Vagina (tissue), 2 donors: ENCODE results near the gene PDGFC.

Source experiments
- POLR2A ChIP-seq, 2 donors: fragments of 450-650 bp; IDR thresholded peaks; one replicate each; pipeline ENCODE4 v1.6.1; 2017; ENCODE audit warnings: antibody characterized with exemption in 2 of 2, mild to moderate bottlenecking in 2 of 2, moderate library complexity in 2 of 2
- TF ChIP-seq, protein P1 (sequence below), 3 experiments: fragments of 450-650 bp in 2 of 3; fragments of 200-600 bp in 1 of 3; sonication (generic) in 1 of 3; IDR thresholded peaks; one replicate each; pipeline ENCODE4 v1.5.1; 2017 to 2019; ENCODE audit warnings: antibody characterized with exemption in 3 of 3, mild to moderate bottlenecking in 2 of 3, moderate library complexity in 2 of 3

DNA sequence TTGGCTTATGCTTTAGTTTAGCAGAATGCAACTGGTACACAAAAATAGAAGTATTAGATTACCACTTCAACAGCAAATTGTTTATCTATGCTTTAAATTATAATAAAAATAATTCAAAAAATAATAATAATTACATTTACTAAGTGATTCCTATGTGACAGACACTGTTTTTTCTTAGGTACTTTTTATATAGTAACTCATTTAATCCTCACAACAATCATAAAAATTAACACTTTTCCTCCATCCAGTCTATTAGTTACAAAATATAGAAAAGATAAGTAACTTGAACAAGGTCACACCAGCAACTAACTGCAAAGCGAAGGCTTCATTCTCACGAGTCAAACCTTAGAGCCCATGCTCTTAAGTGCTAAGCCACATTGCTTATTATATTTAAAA is 155.2 kb downstream of the PDGFC start:
- TF ChIP-seq POLR2A (IDR thresholded peaks at IDR 0.05), result no peak
- TF ChIP-seq, protein P1, sequence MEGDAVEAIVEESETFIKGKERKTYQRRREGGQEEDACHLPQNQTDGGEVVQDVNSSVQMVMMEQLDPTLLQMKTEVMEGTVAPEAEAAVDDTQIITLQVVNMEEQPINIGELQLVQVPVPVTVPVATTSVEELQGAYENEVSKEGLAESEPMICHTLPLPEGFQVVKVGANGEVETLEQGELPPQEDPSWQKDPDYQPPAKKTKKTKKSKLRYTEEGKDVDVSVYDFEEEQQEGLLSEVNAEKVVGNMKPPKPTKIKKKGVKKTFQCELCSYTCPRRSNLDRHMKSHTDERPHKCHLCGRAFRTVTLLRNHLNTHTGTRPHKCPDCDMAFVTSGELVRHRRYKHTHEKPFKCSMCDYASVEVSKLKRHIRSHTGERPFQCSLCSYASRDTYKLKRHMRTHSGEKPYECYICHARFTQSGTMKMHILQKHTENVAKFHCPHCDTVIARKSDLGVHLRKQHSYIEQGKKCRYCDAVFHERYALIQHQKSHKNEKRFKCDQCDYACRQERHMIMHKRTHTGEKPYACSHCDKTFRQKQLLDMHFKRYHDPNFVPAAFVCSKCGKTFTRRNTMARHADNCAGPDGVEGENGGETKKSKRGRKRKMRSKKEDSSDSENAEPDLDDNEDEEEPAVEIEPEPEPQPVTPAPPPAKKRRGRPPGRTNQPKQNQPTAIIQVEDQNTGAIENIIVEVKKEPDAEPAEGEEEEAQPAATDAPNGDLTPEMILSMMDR (IDR thresholded peaks at IDR 0.05), result no peak
